Uterus (tissue), 4 donors: ENCODE data around the gene AP1G1. TPM values are rescaled to one million over a fixed set of nuclear protein-coding genes. Genes with fewer than 3 reads are reported as not detected.

Experiments used
- DNase-seq, 2 donors: peaks; one replicate each; pipeline ENCODE4 v3.0.0-alpha.2; 2019 to 2020
- H3K27ac ChIP-seq, 2 donors: fragments of 200-600 bp; sonication (generic); 1 replicate in 1 of 2; 2 replicates in 1 of 2; pipeline ENCODE4 v1.5.1; 2016 to 2018
- H3K27me3 ChIP-seq, 2 donors: fragments of 200-600 bp; sonication (generic); one replicate each; pipeline ENCODE4 v1.5.1; 2018 to 2019; ENCODE audit warnings: control low read depth in 1 of 2
- H3K36me3 ChIP-seq, 2 donors: fragments of 200-600 bp; sonication (generic); one replicate each; pipeline ENCODE4 v1.5.1; 2019; ENCODE audit warnings: control low read depth in 1 of 2
- H3K4me1 ChIP-seq, 2 donors: fragments of 200-600 bp; sonication (generic); one replicate each; pipeline ENCODE4 v1.5.1; 2018 to 2019; ENCODE audit warnings: control low read depth in 1 of 2
- H3K4me3 ChIP-seq, 2 donors: fragments of 200-600 bp; sonication (generic); 1 replicate in 1 of 2; 2 replicates in 1 of 2; pipeline ENCODE4 v1.5.1; 2018 to 2019; ENCODE audit warnings: mild to moderate bottlenecking in 1 of 2
- H3K9me3 ChIP-seq, 2 donors: fragments of 200-600 bp; sonication (generic); one replicate each; pipeline ENCODE4 v1.5.1; 2019; ENCODE audit warnings: control low read depth in 1 of 2
- POLR2A ChIP-seq, 2 donors: fragments of 450-650 bp; IDR thresholded peaks; one replicate each; pipeline ENCODE4 v1.6.1; 2016; ENCODE audit warnings: antibody characterized with exemption in 2 of 2, mild to moderate bottlenecking in 1 of 2, moderate library complexity in 1 of 2
- intact Hi-C: fragments of 100-400 bp; cut with DNase I; formaldehyde crosslinking; loops from one replicate; pipeline ENCODE4 v1.15.1; 2023; ENCODE audit warnings: low total_unique reads
- total RNA-seq, 4 donors: library from RNA; depleted of rRNA in 3 of 4; stranded (reverse); fragments of >200 nt in 3 of 4; gene quantifications; one replicate each; pipeline versions ENCODE4 v1.1.0 to v1.2.4, GENCODE V29; 2014 to 2023
- TF ChIP-seq, protein P1 (sequence below), 4 experiments: fragments of 200-600 bp in 2 of 4; fragments of 450-650 bp in 2 of 4; sonication (generic) in 2 of 4; IDR thresholded peaks; one replicate each; pipeline ENCODE4 v1.5.1; 2016 to 2019; ENCODE audit warnings: antibody characterized with exemption in 4 of 4, mild to moderate bottlenecking in 2 of 4, moderate library complexity in 1 of 4
- donor health status: DM: yes; HTN: yes; CAD: no.

The AP1G1 gene
- total RNA-seq, 4 donors from 2014 or later, result 32.5 to 125 (median 56.4) TPM

DNA sequence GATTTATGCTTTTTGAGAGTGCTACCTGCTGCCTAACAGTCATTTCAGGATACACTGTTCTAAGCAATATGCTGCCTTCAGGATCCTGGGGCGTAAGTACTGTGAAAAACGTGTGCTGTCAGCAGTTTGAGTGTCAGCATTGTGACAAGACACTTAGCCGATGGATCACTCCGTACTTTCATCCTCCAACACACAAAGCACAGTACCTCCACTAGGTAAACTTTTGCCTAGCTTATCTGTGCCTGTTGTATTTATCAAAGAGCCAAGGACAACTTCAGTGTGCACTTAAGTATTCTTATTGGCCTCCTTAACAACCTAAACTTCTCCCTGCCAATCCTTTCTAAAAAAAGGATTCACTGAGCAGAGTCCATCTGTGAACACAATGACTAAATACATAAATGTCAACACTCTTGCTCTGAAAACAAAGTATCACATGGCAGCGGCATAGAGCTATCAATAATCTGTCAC is 50.3 kb downstream of the AP1G1 start:
- Histone ChIP-seq H3K4me1 (no peaks in the 10 kb centered on the region), H3K27ac (no peak overlapping the region), H3K4me3 (no peak overlapping the region), H3K9me3 (no peaks in the 10 kb centered on the region), H3K27me3 (no peaks in the 10 kb centered on the region), H3K36me3 (no peaks in the 10 kb centered on the region)
- TF ChIP-seq, protein P1, sequence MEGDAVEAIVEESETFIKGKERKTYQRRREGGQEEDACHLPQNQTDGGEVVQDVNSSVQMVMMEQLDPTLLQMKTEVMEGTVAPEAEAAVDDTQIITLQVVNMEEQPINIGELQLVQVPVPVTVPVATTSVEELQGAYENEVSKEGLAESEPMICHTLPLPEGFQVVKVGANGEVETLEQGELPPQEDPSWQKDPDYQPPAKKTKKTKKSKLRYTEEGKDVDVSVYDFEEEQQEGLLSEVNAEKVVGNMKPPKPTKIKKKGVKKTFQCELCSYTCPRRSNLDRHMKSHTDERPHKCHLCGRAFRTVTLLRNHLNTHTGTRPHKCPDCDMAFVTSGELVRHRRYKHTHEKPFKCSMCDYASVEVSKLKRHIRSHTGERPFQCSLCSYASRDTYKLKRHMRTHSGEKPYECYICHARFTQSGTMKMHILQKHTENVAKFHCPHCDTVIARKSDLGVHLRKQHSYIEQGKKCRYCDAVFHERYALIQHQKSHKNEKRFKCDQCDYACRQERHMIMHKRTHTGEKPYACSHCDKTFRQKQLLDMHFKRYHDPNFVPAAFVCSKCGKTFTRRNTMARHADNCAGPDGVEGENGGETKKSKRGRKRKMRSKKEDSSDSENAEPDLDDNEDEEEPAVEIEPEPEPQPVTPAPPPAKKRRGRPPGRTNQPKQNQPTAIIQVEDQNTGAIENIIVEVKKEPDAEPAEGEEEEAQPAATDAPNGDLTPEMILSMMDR (IDR thresholded peaks at IDR 0.05), result no peak
- TF ChIP-seq POLR2A (IDR thresholded peaks at IDR 0.05), result no peak
- intact Hi-C loops, result no loop called here
- no peak for DNase-seq

DNA sequence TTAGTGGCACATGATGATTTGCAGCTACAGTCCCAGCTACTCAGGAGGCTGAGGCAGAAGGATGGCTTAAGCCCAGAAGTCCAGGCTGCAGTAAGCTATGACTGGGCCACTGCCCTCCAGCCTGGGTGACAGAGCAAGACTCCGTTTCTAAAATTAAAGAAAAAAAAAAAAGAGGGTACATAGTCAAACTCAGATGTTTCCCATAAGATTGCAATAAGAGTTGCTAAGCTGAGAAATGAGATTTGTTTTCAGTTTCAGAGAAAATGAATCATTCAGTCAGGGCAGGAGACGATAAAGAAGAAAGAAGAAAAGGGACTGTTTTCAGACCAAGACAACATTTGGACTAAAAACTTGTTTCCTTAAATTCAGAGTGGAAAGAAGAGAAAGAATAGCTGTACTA is 54.0 kb downstream of the AP1G1 start:
- TF ChIP-seq, protein P1 (IDR thresholded peaks at IDR 0.05), result no peak
- no peak for TF ChIP-seq POLR2A (IDR thresholded peaks at IDR 0.05)
- Histone ChIP-seq H3K4me1 (no peaks in the 10 kb centered on the region), H3K9me3 (no peaks in the 10 kb centered on the region), H3K27me3 (no peaks in the 10 kb centered on the region), H3K36me3 (no peaks in the 10 kb centered on the region), H3K27ac (no peak overlapping the region), H3K4me3 (no peak overlapping the region)
- intact Hi-C loops, result no loop called here
- no peak for DNase-seq

DNA sequence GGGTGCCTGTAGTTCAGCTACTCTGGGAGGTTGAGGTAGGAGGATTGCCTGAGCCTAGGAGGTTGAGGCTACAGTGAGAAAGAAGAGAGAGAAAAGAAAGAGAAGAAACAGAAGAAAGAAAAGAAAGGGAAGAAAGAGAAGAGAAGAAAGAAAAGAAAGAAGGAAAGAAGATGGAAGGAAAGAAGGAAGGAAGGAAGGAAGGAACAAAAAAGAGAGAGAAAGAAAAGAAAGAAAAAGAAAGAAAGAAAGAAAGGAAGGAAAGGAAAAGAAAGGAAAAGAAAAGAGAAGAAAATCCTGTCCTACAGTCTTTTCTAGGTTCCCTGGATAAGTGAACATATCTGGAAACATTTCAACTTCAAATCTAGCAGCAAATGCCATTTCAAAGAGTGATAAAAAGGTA is 54.5 kb downstream of the AP1G1 start:
- Histone ChIP-seq H3K9me3 (no peaks in the 10 kb centered on the region), H3K27me3 (no peaks in the 10 kb centered on the region), H3K4me3 (no peak overlapping the region), H3K27ac (no peak overlapping the region), H3K36me3 (no peaks in the 10 kb centered on the region), H3K4me1 (no peaks in the 10 kb centered on the region)
- TF ChIP-seq, protein P1 (IDR thresholded peaks at IDR 0.05), result no peak
- TF ChIP-seq POLR2A (IDR thresholded peaks at IDR 0.05), result no peak
- intact Hi-C loops, result no loop called here
- DNase-seq, result no peak

DNA sequence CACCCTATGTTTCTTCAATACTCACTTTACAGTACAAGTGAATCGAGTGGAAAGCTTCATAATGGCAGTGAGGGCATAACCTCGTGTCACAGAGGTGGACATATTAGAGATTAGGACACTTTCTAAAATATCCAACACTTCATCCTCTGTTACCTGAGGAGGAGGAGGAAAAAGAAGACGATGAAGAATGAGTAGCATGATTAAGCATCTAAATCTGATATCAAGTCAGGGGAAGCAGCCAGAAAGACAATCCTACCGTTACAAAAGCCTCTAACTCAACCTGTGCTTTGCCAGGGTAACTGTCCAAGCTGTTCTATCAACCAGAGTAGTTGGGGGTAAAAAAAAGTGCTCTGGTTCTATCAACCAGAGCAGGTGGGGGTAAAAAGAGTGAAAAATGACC is 60.4 kb downstream of the AP1G1 start:
- Histone ChIP-seq H3K4me1 (no peaks in the 10 kb centered on the region), H3K36me3 (no peaks in the 10 kb centered on the region), H3K9me3 (no peaks in the 10 kb centered on the region), H3K27me3 (no peaks in the 10 kb centered on the region), H3K27ac (no peak overlapping the region), H3K4me3 (no peak overlapping the region)
- TF ChIP-seq POLR2A (IDR thresholded peaks at IDR 0.05), result no peak
- TF ChIP-seq, protein P1 (IDR thresholded peaks at IDR 0.05), result no peak
- intact Hi-C loops, result no loop called here
- no peak for DNase-seq

DNA sequence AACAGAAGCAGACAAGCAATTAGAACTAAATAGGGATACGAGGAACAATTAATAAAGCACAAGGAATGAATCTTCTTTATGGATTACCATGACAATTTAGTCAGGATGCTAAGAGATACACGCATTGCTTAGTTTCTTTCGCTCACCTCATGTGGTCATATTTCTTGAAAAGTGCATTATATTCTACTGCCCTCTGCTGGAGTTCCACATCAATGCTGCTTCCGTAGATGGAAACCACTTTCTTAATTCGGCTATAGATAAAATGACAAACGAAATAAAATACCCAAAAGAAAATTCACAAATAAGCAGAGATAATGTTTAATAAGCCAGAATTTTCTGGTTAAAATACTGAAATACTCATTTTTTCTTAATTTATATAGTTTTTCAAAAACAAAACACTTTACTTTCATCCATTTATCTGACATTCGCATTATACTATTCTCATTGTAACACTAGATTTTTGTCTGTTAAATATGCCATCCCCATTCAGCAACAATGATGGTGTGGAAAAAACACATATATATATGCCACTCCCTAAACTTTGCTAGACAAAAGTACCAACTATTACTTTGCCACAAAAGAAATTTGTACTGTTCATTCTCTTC is 62.1 kb downstream of the AP1G1 start:
- Histone ChIP-seq H3K27ac (no peak overlapping the region), H3K4me1 (no peaks in the 10 kb centered on the region), H3K9me3 (no peaks in the 10 kb centered on the region), H3K27me3 (no peaks in the 10 kb centered on the region), H3K36me3 (no peaks in the 10 kb centered on the region), H3K4me3 (no peak overlapping the region)
- intact Hi-C loops, result no loop called here
- DNase-seq, result no peak
- no peak for TF ChIP-seq POLR2A (IDR thresholded peaks at IDR 0.05)
- TF ChIP-seq, protein P1 (IDR thresholded peaks at IDR 0.05), result peak; percentile 51 to 65 (median 54)
